ENCODE results near the gene RAP1GAP2. TPM values are rescaled to one million over a fixed set of nuclear protein-coding genes. Genes with fewer than 3 reads are reported as not detected.

RAP1GAP2 gene
- total and polyA plus RNA-seq, 2 of the 8 experiments (the other 6 are each of a cell fraction or from before 2014, with no cell fraction given) = 24.0 to 63.8 TPM

- no peak for TF ChIP-seq TBP (IDR thresholded peaks at IDR 0.05; ENCODE audit: low read depth, low read length)
- TF ChIP-seq HDAC6 (IDR thresholded peaks at IDR 0.05; ENCODE audit: low read depth, low read length) = no peak
- TF ChIP-seq EGR1 (IDR thresholded peaks at IDR 0.05; ENCODE audit: borderline replicate concordance, low read depth, low read length) = no peak
- TF ChIP-seq BACH1 (IDR thresholded peaks at IDR 0.05; ENCODE audit: low read length) = no peak
- no peak for TF ChIP-seq KDM4A (IDR thresholded peaks at IDR 0.05; ENCODE audit: low read depth, low read length, severe bottlenecking)
- no peak for TF ChIP-seq CTCF (IDR thresholded peaks at IDR 0.05; ENCODE audit: control extremely low read depth in 1 of 3, insufficient read depth in 1 of 3, low read depth in 1 of 3, low read length in 3 of 3)
Observed at GRCh38 chr17:3029213-3029913, 233.1 kb downstream of the RAP1GAP2 start (continued).
